BLaER1 treated with 17β-estradiol and CSF1 and Interleukin-3, amounts not matched to agents 10 nM and 100 nM (cell line): ENCODE measurements around the gene TRAPPC2L.

Source experiments
- H3K27ac ChIP-seq, 11 experiments: shearing (Covaris generic); formaldehyde crosslinking; 2 replicates each; pipeline ENCODE4 v1.8.1; 2022
- H3K27me3 ChIP-seq, 11 experiments: shearing (Covaris generic); formaldehyde crosslinking; 2 replicates each; pipeline ENCODE4 v1.8.1; 2022
- H3K36me3 ChIP-seq, 11 experiments: shearing (Covaris generic); formaldehyde crosslinking; 2 replicates each; pipeline ENCODE4 v1.8.1; 2022
- H3K4me1 ChIP-seq, 10 experiments: shearing (Covaris generic); formaldehyde crosslinking; 2 replicates each; pipeline ENCODE4 v1.8.1; 2022
- H3K4me2 ChIP-seq, 11 experiments: shearing (Covaris generic); formaldehyde crosslinking; 2 replicates each; pipeline ENCODE4 v1.8.1; 2022
- H3K4me3 ChIP-seq, 10 experiments: shearing (Covaris generic); formaldehyde crosslinking; 2 replicates each; pipeline ENCODE4 v1.8.1; 2022
- H3K9ac ChIP-seq, 11 experiments: shearing (Covaris generic); formaldehyde crosslinking; 2 replicates each; pipeline ENCODE4 v1.8.1; 2022
- H3K9me3 ChIP-seq, 11 experiments: shearing (Covaris generic); formaldehyde crosslinking; replicated peaks in 1 of 11; 2 replicates each; pipeline ENCODE4 v1.8.1; 2022
- H4K20me1 ChIP-seq, 11 experiments: shearing (Covaris generic); formaldehyde crosslinking; 2 replicates each; pipeline ENCODE4 v1.8.1; 2022
- Cebpa-rat ChIP-seq, 11 experiments: shearing (Covaris generic); IDR thresholded peaks; 2 replicates each; pipeline ENCODE4 v1.8.1; 2022

The TRAPPC2L gene

DNA sequence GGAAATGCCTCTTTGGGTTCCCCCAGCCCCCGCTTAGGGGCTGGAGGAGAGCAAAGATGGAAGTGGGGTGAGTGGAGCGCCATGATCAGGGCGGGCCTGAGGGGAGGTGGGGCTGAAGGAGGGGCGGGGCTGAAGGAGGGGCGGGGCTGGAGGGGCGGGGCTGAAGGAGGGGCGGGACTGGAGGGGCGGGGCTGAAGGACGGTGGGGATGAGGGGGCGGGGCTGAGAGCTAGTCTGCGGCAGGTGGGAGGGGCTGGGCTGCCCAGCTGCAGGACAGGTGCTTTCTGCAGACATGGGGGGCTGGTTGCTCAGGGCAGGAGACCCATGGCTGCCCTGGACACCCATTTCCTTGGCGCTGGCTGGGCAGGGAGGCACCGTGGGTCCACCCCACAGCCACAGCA lies 48.6 kb downstream of the TRAPPC2L start:
- Histone ChIP-seq H3K27me3 (peaks cover 0 to 9% (median 6%) of the 10 kb centered on the region in 11 experiments; a peak in 11 of 22 replicates), H3K27ac (no peak overlapping the region), H3K36me3 (peaks cover 0 to 18% (median 9%) of the 10 kb centered on the region in 11 experiments; a peak in 12 of 22 replicates), H3K4me2 (peak overlapping the region in 8 of 11 experiments; percentile 40 to 65 (median 57); a peak in 17 of 22 replicates), H3K4me3 (no peak overlapping the region), H4K20me1 (peaks cover 90 to 98% (median 96%) of the 10 kb centered on the region in 11 experiments), H3K9me3 (no peaks in the 10 kb centered on the region), H3K9ac (no peak overlapping the region), H3K4me1 (peaks cover 21 to 96% (median 84%) of the 10 kb centered on the region in 10 experiments)
- no peak for TF ChIP-seq Cebpa-rat (IDR thresholded peaks at IDR 0.05)

DNA sequence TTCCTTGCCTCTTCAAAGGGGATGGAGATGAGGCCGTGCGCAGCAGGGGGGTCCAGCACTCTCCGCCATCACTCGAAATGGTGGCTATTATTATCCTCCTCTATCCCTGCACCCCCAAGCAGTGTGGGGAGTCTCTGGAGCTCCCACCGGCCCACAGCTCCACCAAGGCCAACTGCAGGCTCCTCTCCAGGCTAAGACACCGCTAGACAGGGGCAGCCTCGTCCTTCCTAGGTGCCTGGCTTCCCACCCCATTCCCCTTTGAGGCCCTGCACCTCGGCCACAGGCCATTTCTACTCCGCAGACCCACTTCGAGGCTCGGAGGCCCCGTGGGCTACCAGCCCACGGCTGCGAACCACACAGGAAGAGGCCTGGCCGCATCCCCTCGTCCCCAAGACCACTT lies 49.1 kb downstream of the TRAPPC2L start:
- H3K4me3 ChIP-seq, result no peak overlapping the region
- H4K20me1 ChIP-seq, result peaks cover 90 to 98% (median 96%) of the 10 kb centered on the region in 11 experiments
- TF ChIP-seq Cebpa-rat (IDR thresholded peaks at IDR 0.05), result no peak
- peak overlapping the region in 9 of 11 experiments; percentile 9 to 61 (median 51); a peak in 15 of 22 replicates for H3K4me2 ChIP-seq
- H3K9me3 ChIP-seq, result no peaks in the 10 kb centered on the region
- H3K4me1 ChIP-seq, result peaks cover 17 to 96% (median 82%) of the 10 kb centered on the region in 10 experiments
- H3K36me3 ChIP-seq, result peaks cover 0 to 13% (median 6%) of the 10 kb centered on the region in 11 experiments; a peak in 12 of 22 replicates
- 0 out of 22 replicates have a peak overlapping the region, but pooled peaks of 1 of the 11 experiments have one; percentile 7 for H3K27ac ChIP-seq
- 0 out of 22 replicates have a peak overlapping the region, but pooled peaks of 1 of the 11 experiments have one; percentile 16 for H3K9ac ChIP-seq
- H3K27me3 ChIP-seq, result peaks cover 0 to 4% (median 1%) of the 10 kb centered on the region in 11 experiments; a peak in 6 of 22 replicates

DNA sequence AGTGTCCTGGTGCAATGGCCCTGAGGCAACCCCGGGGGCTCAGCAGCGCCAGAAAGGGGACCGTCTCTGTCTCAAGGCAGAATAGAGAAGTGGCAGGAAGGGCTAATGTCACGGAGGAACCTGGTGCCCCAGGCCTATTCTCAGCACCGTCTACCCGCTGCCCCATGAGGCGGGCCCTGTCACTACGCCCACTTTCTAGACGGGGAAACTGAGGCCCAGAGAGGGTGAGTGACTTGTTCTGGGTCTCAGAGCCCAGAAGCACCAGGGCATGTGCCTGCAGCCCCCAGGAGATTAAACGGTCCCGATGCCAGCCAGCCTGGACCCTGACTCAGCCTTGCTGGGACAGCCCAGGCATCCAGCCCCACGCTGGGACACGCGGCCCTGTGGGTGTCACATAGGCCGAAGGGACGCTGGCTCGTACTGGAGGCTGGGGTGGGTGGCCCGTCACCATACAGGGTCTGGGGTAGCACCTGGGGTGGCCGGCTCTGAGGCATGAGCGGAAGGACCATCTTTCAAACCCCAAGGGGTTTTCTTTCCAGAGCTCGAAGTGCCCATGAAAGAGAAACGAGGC lies 49.7 kb downstream of the TRAPPC2L start:
- Histone ChIP-seq H3K27me3 (0 out of 22 replicates have a peak, but pooled peaks cover 0 to 2% (median 0%) of the 10 kb centered on the region in 11 experiments), H3K36me3 (peaks cover 0 to 7% (median under 1%) of the 10 kb centered on the region in 11 experiments; a peak in 6 of 22 replicates), H3K4me1 (peaks cover 14 to 96% (median 82%) of the 10 kb centered on the region in 10 experiments), H3K4me2 (peak overlapping the region in 8 of 11 experiments; percentile 40 to 61 (median 54); a peak in 15 of 22 replicates), H3K9ac (0 out of 22 replicates have a peak overlapping the region, but pooled peaks of 1 of the 11 experiments have one; percentile 16), H3K27ac (peak overlapping the region in 1 of 11 experiments; percentile 7; a peak in 1 of 22 replicates), H3K9me3 (no peaks in the 10 kb centered on the region), H4K20me1 (peaks cover 90 to 98% (median 96%) of the 10 kb centered on the region in 11 experiments), H3K4me3 (no peak overlapping the region)
- TF ChIP-seq Cebpa-rat (IDR thresholded peaks at IDR 0.05), result no peak

DNA sequence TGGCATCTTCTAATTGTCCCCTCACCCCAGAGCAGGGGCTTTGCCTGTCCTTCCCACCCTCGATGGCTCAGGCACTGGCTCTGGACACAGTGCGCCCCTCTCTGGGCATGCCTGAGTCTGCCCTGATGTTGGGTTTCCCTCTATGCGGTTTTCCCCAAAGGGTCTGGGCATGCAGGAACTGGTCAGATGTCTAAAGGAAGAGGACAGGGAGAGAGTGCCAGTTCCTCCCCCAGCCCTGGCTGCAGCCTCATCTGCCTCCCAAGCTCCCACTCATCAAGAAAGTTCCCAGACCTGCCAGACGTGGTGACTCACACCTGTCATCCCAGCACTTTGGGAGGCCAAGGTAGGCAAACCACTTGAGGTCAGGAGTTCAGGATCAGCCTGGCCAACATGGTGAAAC lies 50.8 kb downstream of the TRAPPC2L start:
- Histone ChIP-seq H4K20me1 (peaks cover 91 to 98% (median 96%) of the 10 kb centered on the region in 11 experiments), H3K9ac (no peak overlapping the region), H3K36me3 (peaks cover 0 to 5% (median 0%) of the 10 kb centered on the region in 11 experiments; a peak in 5 of 22 replicates), H3K4me1 (peaks cover 5 to 96% (median 82%) of the 10 kb centered on the region in 10 experiments), H3K4me3 (no peak overlapping the region), H3K27me3 (0 out of 22 replicates have a peak, but pooled peaks cover 0 to 8% (median 0%) of the 10 kb centered on the region in 11 experiments), H3K27ac (0 out of 22 replicates have a peak overlapping the region, but pooled peaks of 1 of the 11 experiments have one; percentile 18), H3K4me2 (peak overlapping the region in 10 of 11 experiments; percentile 9 to 61 (median 46); a peak in 17 of 22 replicates), H3K9me3 (no peaks in the 10 kb centered on the region)
- no peak for TF ChIP-seq Cebpa-rat (IDR thresholded peaks at IDR 0.05)

DNA sequence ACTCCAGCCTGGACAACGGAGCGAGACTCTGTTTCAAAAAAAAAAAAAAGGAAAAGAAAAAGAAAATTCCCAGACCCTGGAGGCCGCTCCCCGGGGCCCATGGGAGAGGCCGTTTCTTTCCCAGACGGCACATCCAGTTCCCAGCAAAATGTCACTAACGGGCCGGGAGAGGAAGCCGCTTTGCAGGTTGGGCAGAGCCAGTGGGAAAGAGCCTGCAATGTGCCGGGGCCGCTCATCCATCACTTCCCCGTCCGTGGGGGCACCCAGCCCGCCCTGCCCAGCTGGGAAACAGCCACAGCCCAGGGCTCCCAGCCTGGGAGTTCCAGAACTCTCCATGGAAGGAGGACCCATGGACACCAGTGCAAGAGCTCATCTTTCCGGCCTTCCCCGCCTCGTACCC lies 51.4 kb downstream of the TRAPPC2L start:
- Histone ChIP-seq H3K4me3 (no peak overlapping the region), H3K4me1 (peaks cover 5 to 96% (median 82%) of the 10 kb centered on the region in 10 experiments; a peak in 19 of 20 replicates), H3K27ac (no peak overlapping the region), H3K9me3 (peaks cover 0 to 2% (median 0%) of the 10 kb centered on the region in 11 experiments; a peak in 2 of 22 replicates), H3K27me3 (0 out of 22 replicates have a peak, but pooled peaks cover 0 to 13% (median 0%) of the 10 kb centered on the region in 11 experiments), H3K4me2 (peak overlapping the region in 8 of 11 experiments; percentile 17 to 61 (median 48); a peak in 12 of 22 replicates), H3K9ac (no peak overlapping the region), H4K20me1 (peaks cover 91 to 98% (median 95%) of the 10 kb centered on the region in 11 experiments), H3K36me3 (peaks cover 0 to 7% (median 0%) of the 10 kb centered on the region in 11 experiments; a peak in 8 of 22 replicates)
- TF ChIP-seq Cebpa-rat (IDR thresholded peaks at IDR 0.05), result no peak

DNA sequence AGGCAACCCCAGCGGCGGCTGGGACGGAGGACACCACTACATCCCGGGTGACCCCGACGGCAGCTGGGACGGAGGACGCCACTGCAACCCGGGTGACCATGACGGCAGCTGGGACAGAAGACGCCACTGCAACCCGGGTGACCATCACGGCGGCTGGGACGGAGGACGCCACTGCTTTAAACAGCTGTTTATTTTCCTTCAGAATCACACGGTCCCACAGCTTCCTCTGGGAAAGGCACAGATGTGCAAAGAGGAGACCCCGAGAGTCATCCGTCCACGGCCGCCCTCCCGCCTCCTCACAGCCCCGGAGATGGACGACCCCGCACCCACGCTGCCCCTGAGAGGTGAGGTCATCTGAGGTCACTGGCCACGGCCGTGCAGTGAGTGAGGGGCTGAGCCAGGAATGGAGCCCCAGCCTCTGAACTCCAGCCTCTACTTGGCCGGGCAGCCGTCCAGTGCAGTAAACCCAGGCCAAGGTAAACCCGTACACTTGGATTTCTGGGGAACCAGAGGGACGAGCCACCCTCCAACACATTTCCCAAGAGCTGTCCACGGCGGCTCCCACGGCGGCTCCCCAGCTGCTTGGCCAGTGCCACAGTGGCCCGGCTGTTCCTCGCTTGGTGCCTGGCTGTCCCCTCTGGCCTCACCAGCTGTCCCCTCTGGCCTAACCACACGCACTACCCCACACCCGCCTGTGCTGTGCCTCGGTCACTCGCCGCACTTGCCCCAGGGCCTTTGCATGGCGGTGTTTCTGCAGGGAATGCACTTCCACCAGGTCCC lies 52.7 kb downstream of the TRAPPC2L start:
- TF ChIP-seq Cebpa-rat (IDR thresholded peaks at IDR 0.05), result no peak
- Histone ChIP-seq H3K4me2 (peak overlapping the region in 4 of 11 experiments; percentile 20 to 61 (median 45); a peak in 3 of 22 replicates), H3K27me3 (peaks cover 0 to 20% (median 0%) of the 10 kb centered on the region in 11 experiments; a peak in 2 of 22 replicates), H3K4me3 (no peak overlapping the region), H3K4me1 (peaks cover 5 to 98% (median 90%) of the 10 kb centered on the region in 10 experiments; a peak in 19 of 20 replicates), H3K9ac (no peak overlapping the region), H3K27ac (no peak overlapping the region), H3K9me3 (peaks cover 0 to 10% (median 0%) of the 10 kb centered on the region in 11 experiments; a peak in 2 of 22 replicates), H3K36me3 (peaks cover 0 to 12% (median 3%) of the 10 kb centered on the region in 11 experiments; a peak in 10 of 22 replicates), H4K20me1 (peaks cover 84 to 99% (median 98%) of the 10 kb centered on the region in 11 experiments)

DNA sequence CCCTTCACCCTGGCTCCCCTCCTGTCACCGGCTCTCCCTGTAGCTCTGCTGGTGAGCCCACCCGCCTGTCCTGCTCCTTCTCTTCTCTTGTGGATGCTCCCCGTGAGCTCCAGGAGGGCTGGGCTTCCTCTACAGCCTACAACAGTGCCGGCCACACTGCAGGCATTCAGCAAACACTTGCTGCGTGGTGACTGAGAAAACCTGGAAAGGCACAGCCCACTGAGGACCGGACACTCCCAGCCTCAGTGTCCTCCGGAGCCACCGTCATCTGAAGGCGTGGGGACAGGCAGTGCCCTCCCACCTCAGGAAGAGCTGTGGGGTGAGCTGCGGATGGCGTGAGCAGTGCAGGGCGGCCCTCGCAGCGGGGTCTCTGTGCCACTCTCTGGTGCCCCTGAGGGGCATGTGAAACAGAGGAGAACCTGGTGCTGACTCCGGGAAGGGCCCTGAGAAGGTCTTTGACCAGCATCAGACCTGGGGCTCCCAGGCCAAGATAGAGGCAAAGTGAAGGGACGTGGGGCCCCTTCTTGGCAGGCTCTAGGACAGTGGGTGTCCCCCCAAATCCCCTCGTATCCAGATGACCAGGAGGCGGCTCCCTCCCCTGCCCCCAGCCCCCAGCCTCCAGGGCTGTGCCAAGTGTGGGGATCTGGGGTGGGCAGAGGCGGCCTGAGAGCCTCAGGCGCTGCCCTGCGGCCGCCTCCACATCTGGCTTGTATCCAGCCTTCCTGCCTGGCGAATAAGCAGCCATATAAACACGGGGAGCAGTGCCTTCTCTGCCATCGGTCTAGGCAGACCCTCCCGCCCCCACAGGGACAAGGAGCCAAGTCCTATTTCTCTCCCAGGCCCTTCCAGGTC lies 53.6 kb downstream of the TRAPPC2L start:
- Histone ChIP-seq H3K4me1 (peaks cover 5 to 91% (median 84%) of the 10 kb centered on the region in 10 experiments; a peak in 17 of 20 replicates), H3K36me3 (peaks cover 0 to 12% (median 3%) of the 10 kb centered on the region in 11 experiments; a peak in 10 of 22 replicates), H3K4me2 (peak overlapping the region in 9 of 11 experiments; percentile 16 to 92 (median 89); a peak in 16 of 22 replicates), H3K9me3 (peaks cover 0 to 10% (median 0%) of the 10 kb centered on the region in 11 experiments; a peak in 2 of 22 replicates), H3K27me3 (peaks cover 0 to 20% (median 0%) of the 10 kb centered on the region in 11 experiments; a peak in 2 of 22 replicates), H3K4me3 (no peak overlapping the region), H3K9ac (peak overlapping the region in 3 of 11 experiments; percentile 50 to 59 (median 58); a peak in 4 of 22 replicates), H4K20me1 (peaks cover 77 to 92% (median 91%) of the 10 kb centered on the region in 11 experiments), H3K27ac (peak overlapping the region in 4 of 11 experiments; percentile 24 to 60 (median 40); a peak in 4 of 22 replicates)
- no peak for TF ChIP-seq Cebpa-rat (IDR thresholded peaks at IDR 0.05)
